ENCODE measurements around the gene GAP43. TPM values are rescaled to one million over a fixed set of nuclear protein-coding genes. Genes with fewer than 3 reads are reported as not detected.

Gene GAP43
- total RNA-seq, 1 experiment from 2014 or later: 31.6 TPM

- Histone ChIP-seq H3K9me3 (ENCODE audit: low read depth, low read length, poor library complexity, severe bottlenecking) (no peaks in the 10 kb centered on the region), H3K27ac (ENCODE audit: low read depth, low read length, poor library complexity, severe bottlenecking) (no peak overlapping the region), H3K27me3 (replicated peaks; ENCODE audit: insufficient read depth, low read depth, low read length, poor library complexity) (no peaks in the 10 kb centered on the region), H3K4me1 (ENCODE audit: insufficient read depth, low read length, poor library complexity, severe bottlenecking) (peaks cover 4% of the 10 kb centered on the region), H3K4me3 (ENCODE audit: low read depth, low read length, poor library complexity, severe bottlenecking) (no peak overlapping the region), H3K36me3 (ENCODE audit: insufficient read depth, low read length, poor library complexity, severe bottlenecking) (no peaks in the 10 kb centered on the region)
- intact Hi-C loops (cut with micrococcal nuclease; ENCODE audit: unreplicated experiment): no loop called here
- no TSS peak for BruUV-seq (replicated peaks)
- CTCF ChIA-PET: no interaction called here
- TF ChIP-seq CTCF (conservative IDR thresholded peaks at IDR 0.05; ENCODE audit: low read depth, low read length) (no peak), EZH2 (IDR thresholded peaks at IDR 0.05; ENCODE audit: borderline replicate concordance, low read depth, low read length, poor library complexity, severe bottlenecking) (no peak)
- POLR2A ChIA-PET (ENCODE audit: low non-redundant PET): no interaction called here
- DNase-seq (ENCODE audit: low spot score): no peak
Measured at GRCh38 chr3:115683305-115683704, 60.0 kb downstream of the GAP43 start.

GRCh38 chr3:115683773-115684172 lies 60.5 kb downstream of the GAP43 start:
- CTCF ChIA-PET: no interaction called here
- intact Hi-C loops (cut with micrococcal nuclease; ENCODE audit: unreplicated experiment): no loop called here

GRCh38 chr3:115685097-115685496 lies 61.8 kb downstream of the GAP43 start:
- intact Hi-C loops (cut with micrococcal nuclease; ENCODE audit: unreplicated experiment): no loop called here
- no peak for DNase-seq (ENCODE audit: low spot score)
- H3K27me3 ChIP-seq (replicated peaks; ENCODE audit: insufficient read depth, low read depth, low read length, poor library complexity): no peaks in the 10 kb centered on the region
- peaks cover 6% of the 10 kb centered on the region for H3K4me1 ChIP-seq (ENCODE audit: insufficient read depth, low read length, poor library complexity, severe bottlenecking)
- H3K27ac ChIP-seq (ENCODE audit: low read depth, low read length, poor library complexity, severe bottlenecking): no peak overlapping the region
- CTCF ChIA-PET: no interaction called here
- TF ChIP-seq CTCF (conservative IDR thresholded peaks at IDR 0.05; ENCODE audit: low read depth, low read length) (no peak), EZH2 (IDR thresholded peaks at IDR 0.05; ENCODE audit: borderline replicate concordance, low read depth, low read length, poor library complexity, severe bottlenecking) (no peak)
- H3K9me3 ChIP-seq (ENCODE audit: low read depth, low read length, poor library complexity, severe bottlenecking): no peaks in the 10 kb centered on the region
- BruUV-seq (replicated peaks): no TSS peak
- H3K36me3 ChIP-seq (ENCODE audit: insufficient read depth, low read length, poor library complexity, severe bottlenecking): no peaks in the 10 kb centered on the region
- POLR2A ChIA-PET (ENCODE audit: low non-redundant PET): no interaction called here
- no peak overlapping the region for H3K4me3 ChIP-seq (ENCODE audit: low read depth, low read length, poor library complexity, severe bottlenecking)

More at GRCh38 chr3:115683773-115684172, 60.5 kb downstream of the GAP43 start:
- TF ChIP-seq EZH2 (IDR thresholded peaks at IDR 0.05; ENCODE audit: borderline replicate concordance, low read depth, low read length, poor library complexity, severe bottlenecking) (no peak), CTCF (conservative IDR thresholded peaks at IDR 0.05; ENCODE audit: low read depth, low read length) (no peak)
- Histone ChIP-seq H3K27me3 (replicated peaks; ENCODE audit: insufficient read depth, low read depth, low read length, poor library complexity) (no peaks in the 10 kb centered on the region), H3K27ac (ENCODE audit: low read depth, low read length, poor library complexity, severe bottlenecking) (no peak overlapping the region), H3K4me3 (ENCODE audit: low read depth, low read length, poor library complexity, severe bottlenecking) (no peak overlapping the region), H3K9me3 (ENCODE audit: low read depth, low read length, poor library complexity, severe bottlenecking) (no peaks in the 10 kb centered on the region), H3K4me1 (ENCODE audit: insufficient read depth, low read length, poor library complexity, severe bottlenecking) (peaks cover 4% of the 10 kb centered on the region), H3K36me3 (ENCODE audit: insufficient read depth, low read length, poor library complexity, severe bottlenecking) (no peaks in the 10 kb centered on the region)
- no TSS peak for BruUV-seq (replicated peaks)
- POLR2A ChIA-PET (ENCODE audit: low non-redundant PET): no interaction called here
- no peak for DNase-seq (ENCODE audit: low spot score)

All from A673 (cell line).